KMS-11 (cell line): ENCODE measurements around the gene CPNE6.

ENCODE experiments used
- H2AFZ ChIP-seq: fragments of 200-600 bp; sonication (generic); 2 replicates; pipeline ENCODE4 v1.6.1; 2016; ENCODE audit warnings: antibody characterized with exemption, mixed run types, low read depth
- H3K27ac ChIP-seq: fragments of 200-600 bp; sonication (generic); 2 replicates; pipeline ENCODE4 v1.6.1; 2016; ENCODE audit warnings: mild to moderate bottlenecking, mixed run types
- H3K27me3 ChIP-seq: fragments of 200-600 bp; sonication (generic); 2 replicates; pipeline ENCODE4 v1.6.1; 2017; ENCODE audit warnings: mild to moderate bottlenecking, low read depth, mixed run types, moderate library complexity; ENCODE audit not compliant: insufficient read depth
- H3K36me3 ChIP-seq: fragments of 200-600 bp; sonication (generic); 2 replicates; pipeline ENCODE4 v1.6.1; 2017; ENCODE audit warnings: mild to moderate bottlenecking, mixed run types; ENCODE audit not compliant: insufficient read depth
- H3K4me1 ChIP-seq: fragments of 200-600 bp; sonication (generic); 2 replicates; pipeline ENCODE4 v1.6.1; 2016; ENCODE audit warnings: mild to moderate bottlenecking, low read depth, mixed run types; ENCODE audit not compliant: poor library complexity, severe bottlenecking
- H3K4me2 ChIP-seq: fragments of 200-600 bp; sonication (generic); 2 replicates; pipeline ENCODE4 v1.7.0; 2016; ENCODE audit warnings: mild to moderate bottlenecking, mixed run types
- H3K4me3 ChIP-seq: fragments of 200-600 bp; sonication (generic); IDR thresholded peaks from 2 replicates; pipeline ENCODE4 v1.6.1; 2017; ENCODE audit warnings: low read depth, low read length, mixed read lengths; ENCODE audit not compliant: insufficient read depth
- H3K79me2 ChIP-seq: fragments of 200-600 bp; sonication (generic); 2 replicates; pipeline ENCODE4 v1.6.1; 2016; ENCODE audit warnings: low read depth, mixed run types; ENCODE audit not compliant: insufficient read depth
- H3K9ac ChIP-seq: fragments of 200-600 bp; sonication (generic); 2 replicates; pipeline ENCODE4 v1.6.1; 2016; ENCODE audit warnings: mild to moderate bottlenecking, mixed run types
- H4K20me1 ChIP-seq: fragments of 200-600 bp; sonication (generic); 2 replicates; pipeline ENCODE4 v1.6.1; 2016; ENCODE audit warnings: mild to moderate bottlenecking, mixed run types; ENCODE audit not compliant: insufficient read depth
- TF ChIP-seq, protein P1 (sequence below): fragments of 200-600 bp; sonication (generic); conservative IDR thresholded peaks from 2 replicates; pipeline ENCODE4 v1.6.1; 2017; ENCODE audit warnings: low read depth, mild to moderate bottlenecking, antibody characterized with exemption, low read length, moderate library complexity, mixed read lengths

CPNE6 gene

DNA sequence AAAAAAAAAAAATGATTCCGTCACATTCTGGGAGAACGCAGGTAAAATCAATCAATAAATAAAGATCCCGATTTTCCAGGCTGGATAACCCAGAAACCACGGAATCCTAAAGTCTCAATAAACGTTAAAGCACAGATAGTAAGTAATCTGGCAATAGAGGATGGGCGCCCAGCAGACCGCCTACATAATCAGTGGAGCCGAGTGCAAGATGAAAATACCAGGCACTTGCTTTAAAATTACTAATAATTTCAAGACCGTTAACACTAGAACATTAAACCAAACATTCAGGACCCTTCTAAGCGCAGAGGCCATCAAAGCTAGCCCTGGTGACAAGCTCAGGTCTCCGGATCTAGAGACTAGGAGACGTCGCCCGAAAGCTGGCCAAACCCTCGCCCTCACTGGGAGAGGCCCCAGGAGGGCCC, 42.0 kb downstream of the CPNE6 start:
- H3K9ac ChIP-seq, result peak overlapping the region; percentile 63
- no peaks in the 10 kb centered on the region for H3K27me3 ChIP-seq
- H3K79me2 ChIP-seq, result no peaks in the 10 kb centered on the region
- TF ChIP-seq, protein P1, sequence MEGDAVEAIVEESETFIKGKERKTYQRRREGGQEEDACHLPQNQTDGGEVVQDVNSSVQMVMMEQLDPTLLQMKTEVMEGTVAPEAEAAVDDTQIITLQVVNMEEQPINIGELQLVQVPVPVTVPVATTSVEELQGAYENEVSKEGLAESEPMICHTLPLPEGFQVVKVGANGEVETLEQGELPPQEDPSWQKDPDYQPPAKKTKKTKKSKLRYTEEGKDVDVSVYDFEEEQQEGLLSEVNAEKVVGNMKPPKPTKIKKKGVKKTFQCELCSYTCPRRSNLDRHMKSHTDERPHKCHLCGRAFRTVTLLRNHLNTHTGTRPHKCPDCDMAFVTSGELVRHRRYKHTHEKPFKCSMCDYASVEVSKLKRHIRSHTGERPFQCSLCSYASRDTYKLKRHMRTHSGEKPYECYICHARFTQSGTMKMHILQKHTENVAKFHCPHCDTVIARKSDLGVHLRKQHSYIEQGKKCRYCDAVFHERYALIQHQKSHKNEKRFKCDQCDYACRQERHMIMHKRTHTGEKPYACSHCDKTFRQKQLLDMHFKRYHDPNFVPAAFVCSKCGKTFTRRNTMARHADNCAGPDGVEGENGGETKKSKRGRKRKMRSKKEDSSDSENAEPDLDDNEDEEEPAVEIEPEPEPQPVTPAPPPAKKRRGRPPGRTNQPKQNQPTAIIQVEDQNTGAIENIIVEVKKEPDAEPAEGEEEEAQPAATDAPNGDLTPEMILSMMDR, result no peak
- peak overlapping the region; percentile 68 for H3K4me2 ChIP-seq
- H3K4me3 ChIP-seq, result no peak overlapping the region
- no peaks in the 10 kb centered on the region for H3K36me3 ChIP-seq
- peaks cover 33% of the 10 kb centered on the region for H3K4me1 ChIP-seq
- peak overlapping the region; percentile 68 for H2AFZ ChIP-seq
- H3K27ac ChIP-seq, result peak overlapping the region; percentile 91
- H4K20me1 ChIP-seq, result no peaks in the 10 kb centered on the region

DNA sequence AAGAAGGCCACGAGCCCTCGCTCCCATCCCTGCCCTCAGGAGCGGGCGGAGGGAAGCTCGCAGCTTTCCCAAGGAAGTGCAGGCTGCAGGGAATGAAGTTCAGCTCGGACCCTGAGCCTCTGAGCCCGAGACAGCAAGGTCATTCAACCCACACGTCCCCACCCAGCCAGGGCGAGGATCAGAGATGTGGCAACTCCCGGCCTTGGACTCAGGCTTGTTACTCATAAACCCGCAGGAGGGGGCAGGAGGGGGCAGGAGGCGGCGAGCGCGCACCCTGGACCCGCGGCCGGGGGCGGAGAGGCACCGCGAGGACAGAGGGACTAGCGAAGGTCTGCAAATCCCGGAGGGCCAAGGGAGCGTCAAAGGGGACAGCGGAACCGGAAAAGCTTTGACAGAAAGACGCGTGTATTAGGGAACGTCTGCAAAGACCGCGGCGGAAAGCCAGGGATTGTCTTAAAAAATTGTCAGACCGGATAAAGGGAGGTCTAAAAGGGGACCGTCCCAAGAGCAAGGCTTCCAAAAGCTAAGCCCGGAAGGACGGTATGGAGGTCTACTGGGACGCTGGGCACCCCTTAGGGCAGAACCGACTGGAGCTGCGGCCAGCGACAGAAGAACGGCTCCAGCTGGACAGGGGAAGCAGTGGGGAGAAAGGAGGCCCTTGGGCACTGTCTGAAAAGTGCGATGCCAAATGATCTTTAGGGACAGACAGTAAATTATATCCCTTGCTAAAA, 42.6 kb downstream of the CPNE6 start:
- Histone ChIP-seq H3K4me1 (peaks cover 28% of the 10 kb centered on the region), H3K4me2 (peak overlapping the region; percentile 68), H3K4me3 (no peak overlapping the region), H2AFZ (peak overlapping the region; percentile 68), H3K36me3 (no peaks in the 10 kb centered on the region), H3K79me2 (no peaks in the 10 kb centered on the region), H3K27me3 (no peaks in the 10 kb centered on the region), H4K20me1 (no peaks in the 10 kb centered on the region), H3K27ac (peak overlapping the region; percentile 91), H3K9ac (peak overlapping the region; percentile 63)
- TF ChIP-seq, protein P1, result no peak

DNA sequence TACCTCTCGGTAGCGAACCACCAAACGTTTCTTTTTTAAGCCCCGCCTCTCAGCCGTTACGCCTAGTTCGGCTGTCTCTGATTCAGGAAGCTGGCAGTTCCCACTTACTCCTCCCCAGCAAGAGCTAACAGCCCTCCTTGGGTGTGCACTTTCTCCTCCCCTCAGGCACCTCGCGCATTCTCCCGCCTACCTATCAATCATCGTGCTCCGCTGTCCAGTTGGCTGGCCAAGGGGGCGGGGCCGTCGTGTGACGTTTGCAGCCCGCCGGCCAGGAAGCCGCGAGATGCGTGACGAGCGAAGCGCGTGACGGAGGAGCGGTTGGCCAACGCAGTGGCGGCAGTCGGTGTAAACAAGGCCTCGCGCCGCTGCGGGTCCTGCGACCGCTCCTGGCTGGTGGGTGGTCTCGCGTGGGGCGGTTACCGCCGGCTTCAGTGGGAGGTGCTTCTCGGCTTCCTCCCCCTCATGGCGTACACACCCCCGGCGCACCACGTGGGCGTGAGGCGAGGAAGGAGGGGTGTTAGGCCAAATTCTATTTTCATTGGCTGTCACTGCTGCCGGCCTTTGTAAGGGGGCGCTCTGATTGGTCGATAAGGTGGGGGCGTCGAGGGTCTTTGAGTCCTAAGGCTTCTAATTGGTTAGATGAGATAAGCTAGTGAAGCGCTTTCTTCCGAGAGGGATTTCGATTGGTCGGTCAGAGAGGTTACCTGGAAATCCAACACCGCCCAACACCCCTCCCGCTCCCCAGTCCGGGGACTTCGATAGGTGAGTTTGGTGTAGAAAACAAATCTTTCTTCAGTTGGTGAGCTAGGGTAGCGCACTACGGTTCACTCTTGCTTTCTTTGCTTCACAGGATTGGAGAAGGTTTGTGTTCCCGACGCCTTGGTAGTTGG, 43.4 kb downstream of the CPNE6 start, which contains the start of the genes DCAF11 and NRL:
Gene DCAF11 (plus strand): TSS at position 246 of the 890 bp plus-strand sequence. CDS start 818 bp downstream, outside the sequence.
Gene NRL (minus strand): TSS at position 418 of the 890 bp plus-strand sequence. CDS start 32,101 bp downstream, outside the sequence.
- no peaks in the 10 kb centered on the region for H4K20me1 ChIP-seq
- peak within 1 kb of the TSS; percentile 63 for H3K9ac ChIP-seq
- no peaks in the 10 kb centered on the region for H3K36me3 ChIP-seq
- TF ChIP-seq, protein P1, result peak; percentile 43; the same call in 1 of the 2 replicates
- peaks cover 20% of the 10 kb centered on the region for H3K4me1 ChIP-seq
- peak within 1 kb of the TSS; percentile 91 for H3K27ac ChIP-seq
- no peaks in the 10 kb centered on the region for H3K27me3 ChIP-seq
- H2AFZ ChIP-seq, result peak within 1 kb of the TSS; percentile 68
- no peak within 1 kb of the TSS for H3K4me3 ChIP-seq
- no peaks in the 10 kb centered on the region for H3K79me2 ChIP-seq
- H3K4me2 ChIP-seq, result peak within 1 kb of the TSS; percentile 78

DNA sequence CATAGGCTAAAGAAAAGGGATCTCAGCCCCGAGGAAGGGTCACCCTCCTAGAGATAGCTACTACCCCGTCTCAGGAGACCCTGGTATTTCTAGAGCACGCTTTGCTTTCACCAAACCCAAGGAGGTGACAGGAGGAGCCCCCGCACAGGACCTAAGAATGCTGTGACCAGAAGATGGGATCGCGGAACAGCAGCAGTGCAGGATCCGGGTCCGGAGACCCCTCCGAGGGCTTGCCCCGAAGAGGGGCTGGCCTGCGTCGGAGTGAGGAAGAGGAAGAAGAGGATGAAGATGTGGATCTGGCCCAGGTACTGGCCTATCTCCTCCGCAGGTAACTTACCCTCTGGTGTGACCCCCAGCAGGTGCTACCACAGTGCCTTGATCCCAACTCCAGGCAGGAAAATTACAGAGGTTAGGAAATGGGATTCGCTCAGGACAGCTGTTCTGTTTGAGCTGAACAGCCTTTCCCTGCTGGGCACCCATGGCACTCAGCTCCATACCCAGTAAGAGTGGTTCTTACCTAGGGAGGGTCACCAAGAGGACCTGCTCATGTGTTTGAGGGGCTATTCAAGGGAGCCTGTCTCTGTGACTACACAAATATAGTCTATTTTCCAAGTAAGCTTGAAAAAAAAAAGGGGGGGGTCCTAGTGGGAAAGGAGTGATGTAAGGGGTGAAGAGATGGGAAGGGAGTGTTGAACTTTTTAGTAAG, 44.2 kb downstream of the CPNE6 start:
- H3K4me2 ChIP-seq, result peak overlapping the region; percentile 78
- TF ChIP-seq, protein P1, result no peak
- H3K27me3 ChIP-seq, result no peaks in the 10 kb centered on the region
- H3K4me3 ChIP-seq, result no peak overlapping the region
- peak overlapping the region; percentile 63; the same call in 1 of the 2 replicates for H3K9ac ChIP-seq
- no peaks in the 10 kb centered on the region for H3K36me3 ChIP-seq
- peak overlapping the region; percentile 91; the same call in 1 of the 2 replicates for H3K27ac ChIP-seq
- peak overlapping the region; percentile 68 for H2AFZ ChIP-seq
- no peaks in the 10 kb centered on the region for H3K79me2 ChIP-seq
- peaks cover 13% of the 10 kb centered on the region for H3K4me1 ChIP-seq
- no peaks in the 10 kb centered on the region for H4K20me1 ChIP-seq
